ENCODE measurements around the gene SVIL. TPM values are rescaled to one million over a fixed set of nuclear protein-coding genes. Genes with fewer than 3 reads are reported as not detected.

Gene SVIL
- total and polyA plus RNA-seq, 2 of the 13 experiments (the other 11 are each of a cell fraction or from before 2014, with no cell fraction given), result 3.9 to 12.1 TPM

DNA sequence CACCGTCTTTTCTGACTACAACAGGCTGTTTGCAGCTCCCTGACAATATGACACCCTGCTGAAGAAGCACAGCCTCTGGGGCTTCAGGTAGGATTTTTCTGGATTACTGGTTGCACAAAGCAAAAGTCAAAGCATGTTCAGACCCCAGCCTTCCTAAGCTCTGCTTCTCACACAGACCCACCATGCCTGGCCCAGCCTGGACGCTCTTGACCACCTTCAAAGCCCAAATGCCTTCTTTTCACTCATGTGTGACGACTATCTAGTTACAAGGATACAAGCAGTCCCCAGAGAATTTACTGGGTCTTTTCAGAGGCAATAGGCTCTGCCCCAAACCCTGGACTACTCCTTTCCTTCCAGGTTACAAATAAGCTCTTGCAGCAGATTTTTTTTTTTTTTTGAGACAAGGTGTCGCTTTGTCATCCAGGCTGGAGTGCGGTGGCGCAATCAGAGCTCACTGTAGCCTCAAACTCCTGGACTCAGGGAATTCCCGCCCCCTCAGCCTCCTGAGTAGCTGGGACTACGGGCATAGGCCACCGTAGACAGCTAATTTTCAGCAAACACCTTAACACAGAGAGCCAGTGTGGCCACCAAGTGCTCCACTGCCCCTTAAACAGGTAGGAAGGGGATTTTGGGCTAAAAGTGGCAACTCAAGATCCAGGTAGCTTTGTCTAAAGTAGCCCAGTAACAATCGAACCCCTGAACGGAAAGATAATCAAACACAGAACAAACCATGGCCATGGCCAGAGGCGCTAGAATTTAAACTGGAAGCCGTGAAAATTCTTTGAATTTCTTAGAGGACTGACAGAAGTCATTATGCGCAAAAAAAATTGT lies 16.2 kb downstream of the SVIL start (continued):
- TF ChIP-seq ZNF230 (CRISPR knock-in tag; IDR thresholded peaks at IDR 0.05) (0 out of 2 replicates have a peak, but pooled peaks have one; percentile 38), GZF1 (CRISPR knock-in tag; IDR thresholded peaks at IDR 0.05) (no peak), KDM5B (CRISPR knock-in tag; IDR thresholded peaks at IDR 0.05; ENCODE audit: borderline replicate concordance) (no peak), KDM6A (CRISPR knock-in tag; IDR thresholded peaks at IDR 0.05; ENCODE audit: low read depth) (no peak), ZNF879 (CRISPR knock-in tag; IDR thresholded peaks at IDR 0.05) (no peak), ZNF274 (CRISPR knock-in tag; IDR thresholded peaks at IDR 0.05) (no peak), ZNF496 (CRISPR knock-in tag; IDR thresholded peaks at IDR 0.05; ENCODE audit: insufficient replicate concordance) (no peak), TBX3 (IDR thresholded peaks at IDR 0.05; ENCODE audit: borderline replicate concordance) (peak; percentile 63; the same call in 1 of the 2 replicates), ZNF713 (CRISPR knock-in tag; IDR thresholded peaks at IDR 0.05) (no peak), MYC (CRISPR knock-in tag; IDR thresholded peaks at IDR 0.05; ENCODE audit: borderline replicate concordance) (no peak), MEIS2 (CRISPR knock-in tag; IDR thresholded peaks at IDR 0.05) (no peak), SAFB2 (CRISPR knock-in tag; IDR thresholded peaks at IDR 0.05; ENCODE audit: borderline replicate concordance, low read depth) (no peak), ZFP36 (IDR thresholded peaks at IDR 0.05; ENCODE audit: borderline replicate concordance, low read depth, low read length, partially characterized antibody) (no peak), PRMT3 (CRISPR knock-in tag; IDR thresholded peaks at IDR 0.05; ENCODE audit: borderline replicate concordance, low read depth) (no peak), ZNF501 (CRISPR knock-in tag; IDR thresholded peaks at IDR 0.05) (peak; percentile 49; the same call in 1 of the 2 replicates)
- TF ChIP-seq, protein P1, sequence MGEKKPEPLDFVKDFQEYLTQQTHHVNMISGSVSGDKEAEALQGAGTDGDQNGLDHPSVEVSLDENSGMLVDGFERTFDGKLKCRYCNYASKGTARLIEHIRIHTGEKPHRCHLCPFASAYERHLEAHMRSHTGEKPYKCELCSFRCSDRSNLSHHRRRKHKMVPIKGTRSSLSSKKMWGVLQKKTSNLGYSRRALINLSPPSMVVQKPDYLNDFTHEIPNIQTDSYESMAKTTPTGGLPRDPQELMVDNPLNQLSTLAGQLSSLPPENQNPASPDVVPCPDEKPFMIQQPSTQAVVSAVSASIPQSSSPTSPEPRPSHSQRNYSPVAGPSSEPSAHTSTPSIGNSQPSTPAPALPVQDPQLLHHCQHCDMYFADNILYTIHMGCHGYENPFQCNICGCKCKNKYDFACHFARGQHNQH (CRISPR knock-in tag; IDR thresholded peaks at IDR 0.05), result no peak
- TF ChIP-seq, protein P2, sequence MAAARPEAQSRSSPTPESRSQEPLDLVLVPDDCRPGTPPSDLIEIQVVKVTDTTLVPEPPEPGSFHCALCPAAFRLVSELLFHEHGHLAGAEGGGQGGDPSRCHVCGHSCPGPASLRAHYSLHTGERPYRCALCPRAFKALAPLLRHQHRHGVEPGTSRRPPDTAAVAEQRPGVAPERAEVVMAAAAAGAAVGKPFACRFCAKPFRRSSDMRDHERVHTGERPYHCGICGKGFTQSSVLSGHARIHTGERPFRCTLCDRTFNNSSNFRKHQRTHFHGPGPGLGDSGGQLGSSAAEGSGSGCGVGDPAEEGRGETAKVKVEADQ (CRISPR knock-in tag; IDR thresholded peaks at IDR 0.05; ENCODE audit: borderline replicate concordance), result no peak
- TF ChIP-seq, protein P3, sequence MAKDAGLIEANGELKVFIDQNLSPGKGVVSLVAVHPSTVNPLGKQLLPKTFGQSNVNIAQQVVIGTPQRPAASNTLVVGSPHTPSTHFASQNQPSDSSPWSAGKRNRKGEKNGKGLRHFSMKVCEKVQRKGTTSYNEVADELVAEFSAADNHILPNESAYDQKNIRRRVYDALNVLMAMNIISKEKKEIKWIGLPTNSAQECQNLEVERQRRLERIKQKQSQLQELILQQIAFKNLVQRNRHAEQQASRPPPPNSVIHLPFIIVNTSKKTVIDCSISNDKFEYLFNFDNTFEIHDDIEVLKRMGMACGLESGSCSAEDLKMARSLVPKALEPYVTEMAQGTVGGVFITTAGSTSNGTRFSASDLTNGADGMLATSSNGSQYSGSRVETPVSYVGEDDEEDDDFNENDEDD (CRISPR knock-in tag; IDR thresholded peaks at IDR 0.05; ENCODE audit: borderline replicate concordance), result peak; percentile 46; the same call in 1 of the 2 replicates
- TF ChIP-seq, protein P4, sequence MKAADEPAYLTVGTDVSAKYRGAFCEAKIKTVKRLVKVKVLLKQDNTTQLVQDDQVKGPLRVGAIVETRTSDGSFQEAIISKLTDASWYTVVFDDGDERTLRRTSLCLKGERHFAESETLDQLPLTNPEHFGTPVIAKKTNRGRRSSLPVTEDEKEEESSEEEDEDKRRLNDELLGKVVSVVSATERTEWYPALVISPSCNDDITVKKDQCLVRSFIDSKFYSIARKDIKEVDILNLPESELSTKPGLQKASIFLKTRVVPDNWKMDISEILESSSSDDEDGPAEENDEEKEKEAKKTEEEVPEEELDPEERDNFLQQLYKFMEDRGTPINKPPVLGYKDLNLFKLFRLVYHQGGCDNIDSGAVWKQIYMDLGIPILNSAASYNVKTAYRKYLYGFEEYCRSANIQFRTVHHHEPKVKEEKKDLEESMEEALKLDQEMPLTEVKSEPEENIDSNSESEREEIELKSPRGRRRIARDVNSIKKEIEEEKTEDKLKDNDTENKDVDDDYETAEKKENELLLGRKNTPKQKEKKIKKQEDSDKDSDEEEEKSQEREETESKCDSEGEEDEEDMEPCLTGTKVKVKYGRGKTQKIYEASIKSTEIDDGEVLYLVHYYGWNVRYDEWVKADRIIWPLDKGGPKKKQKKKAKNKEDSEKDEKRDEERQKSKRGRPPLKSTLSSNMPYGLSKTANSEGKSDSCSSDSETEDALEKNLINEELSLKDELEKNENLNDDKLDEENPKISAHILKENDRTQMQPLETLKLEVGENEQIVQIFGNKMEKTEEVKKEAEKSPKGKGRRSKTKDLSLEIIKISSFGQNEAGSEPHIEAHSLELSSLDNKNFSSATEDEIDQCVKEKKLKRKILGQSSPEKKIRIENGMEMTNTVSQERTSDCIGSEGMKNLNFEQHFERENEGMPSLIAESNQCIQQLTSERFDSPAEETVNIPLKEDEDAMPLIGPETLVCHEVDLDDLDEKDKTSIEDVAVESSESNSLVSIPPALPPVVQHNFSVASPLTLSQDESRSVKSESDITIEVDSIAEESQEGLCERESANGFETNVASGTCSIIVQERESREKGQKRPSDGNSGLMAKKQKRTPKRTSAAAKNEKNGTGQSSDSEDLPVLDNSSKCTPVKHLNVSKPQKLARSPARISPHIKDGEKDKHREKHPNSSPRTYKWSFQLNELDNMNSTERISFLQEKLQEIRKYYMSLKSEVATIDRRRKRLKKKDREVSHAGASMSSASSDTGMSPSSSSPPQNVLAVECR (CRISPR knock-in tag; IDR thresholded peaks at IDR 0.05; ENCODE audit: borderline replicate concordance), result peak; percentile 42; the same call in 1 of the 2 replicates
